Smooth muscle cell (in vitro differentiated cells): ENCODE measurements around the gene AUTS2. TPM values are rescaled to one million over a fixed set of nuclear protein-coding genes. Genes with fewer than 3 reads are reported as not detected.
A peak's percentile ranks its signal among the peaks of the same experiment; 100 is the strongest.

Experiments used
- DNase-seq: peaks from one replicate; lab custom pipeline; 2025; ENCODE audit not compliant: unreplicated experiment; lab: John Stamatoyannopoulos, UW
- H2AFZ ChIP-seq: fragments of 200-600 bp; sonication (generic); 2 replicates; pipeline ENCODE4 v1.6.0; 2016; ENCODE audit warnings: antibody characterized with exemption, low read depth, mild to moderate bottlenecking
- H3F3A ChIP-seq: fragments of 200-600 bp; sonication (generic); 2 replicates; pipeline ENCODE4 v1.6.0; 2017; ENCODE audit warnings: antibody characterized with exemption, low read depth
- H3K27ac ChIP-seq: fragments of 200-600 bp; sonication (generic); 2 replicates; pipeline ENCODE4 v1.5.1; 2016; ENCODE audit warnings: low read depth, mild to moderate bottlenecking
- H3K27me3 ChIP-seq: fragments of 200-600 bp; sonication (generic); 2 replicates; pipeline ENCODE4 v1.6.1; 2016; ENCODE audit warnings: low read depth, mild to moderate bottlenecking
- H3K36me3 ChIP-seq: fragments of 200-600 bp; sonication (generic); 2 replicates; pipeline ENCODE4 v1.5.1; 2016; ENCODE audit warnings: low read depth
- H3K4me1 ChIP-seq: fragments of 200-600 bp; sonication (generic); 2 replicates; pipeline ENCODE4 v1.5.1; 2016; ENCODE audit warnings: low read depth
- H3K4me2 ChIP-seq: fragments of 200-600 bp; sonication (generic); 2 replicates; pipeline ENCODE4 v1.6.0; 2016; ENCODE audit warnings: mild to moderate bottlenecking
- H3K4me3 ChIP-seq: fragments of 200-600 bp; sonication (generic); 2 replicates; pipeline ENCODE4 v1.5.1; 2016; ENCODE audit warnings: mild to moderate bottlenecking
- H3K79me2 ChIP-seq: fragments of 200-600 bp; sonication (generic); 2 replicates; pipeline ENCODE4 v1.6.0; 2016; ENCODE audit warnings: low read depth, mild to moderate bottlenecking
- H3K9ac ChIP-seq: fragments of 200-600 bp; sonication (generic); 2 replicates; pipeline ENCODE4 v1.6.0; 2016; ENCODE audit warnings: low read depth
- H3K9me3 ChIP-seq: fragments of 200-600 bp; sonication (generic); replicated peaks from 2 replicates; pipeline ENCODE4 v1.5.1; 2016; ENCODE audit warnings: low read depth
- H4K20me1 ChIP-seq: fragments of 200-600 bp; sonication (generic); 2 replicates; pipeline ENCODE4 v1.6.0; 2016; ENCODE audit warnings: low read depth
- CTCF ChIP-seq: fragments of 200-600 bp; sonication (generic); IDR thresholded peaks from 2 replicates; pipeline ENCODE4 v1.5.1; 2017; ENCODE audit warnings: borderline replicate concordance, mild to moderate bottlenecking, antibody characterized with exemption; ENCODE audit not compliant: insufficient read depth, poor library complexity, severe bottlenecking
- WGBS: methylation state at CpG from one replicate; pipeline ENCODE4 v1.1.7; 2016; ENCODE audit warnings: low lambda C conversion rate; 5-methylcytosine and 5-hydroxymethylcytosine counted together
- polyA plus RNA-seq: library from polyadenylated mRNA; unstranded; fragments of >200 nt; fragmentation: Nextera tagmentation; extraction: Ambion mirVana; gene quantifications from 2 replicates; pipeline ENCODE4 v1.2.1, GENCODE V29; 2016
- total RNA-seq: library from RNA; depleted of rRNA; stranded (reverse); fragments of >200 nt; gene quantifications from 2 replicates; pipeline ENCODE4 v1.2.3, GENCODE V29; 2014

Gene AUTS2
- total and polyA plus RNA-seq, 2 experiments from 2014 or later = 6.5 to 8.6 TPM

- H3K79me2 ChIP-seq = no peaks in the 10 kb centered on the region
- peaks cover 13% of the 10 kb centered on the region for H3F3A ChIP-seq
- no peak overlapping the region for H3K27ac ChIP-seq
- peaks cover 92% of the 10 kb centered on the region for H4K20me1 ChIP-seq
- no peak overlapping the region for H2AFZ ChIP-seq
- H3K27me3 ChIP-seq = peaks cover 27% of the 10 kb centered on the region
- DNase-seq = no peak
- H3K4me2 ChIP-seq = no peak overlapping the region
- WGBS = 52% methylated on average over 2 of the region's 2 CpGs
- H3K9ac ChIP-seq = no peak overlapping the region
- H3K4me1 ChIP-seq = peaks cover 18% of the 10 kb centered on the region
- no peak overlapping the region for H3K4me3 ChIP-seq
- no peaks in the 10 kb centered on the region for H3K36me3 ChIP-seq
- H3K9me3 ChIP-seq = no peaks in the 10 kb centered on the region
- no peak for TF ChIP-seq CTCF
Observed at GRCh38 chr7:69735582-69735981, 137.3 kb downstream of the AUTS2 start.

- no peak for TF ChIP-seq CTCF
- H4K20me1 ChIP-seq = peaks cover 98% of the 10 kb centered on the region
- WGBS = 69% methylated on average over 3 of the region's 3 CpGs
- no peak overlapping the region for H3K4me2 ChIP-seq
- H3K4me1 ChIP-seq = peaks cover 18% of the 10 kb centered on the region
- H3K27me3 ChIP-seq = peaks cover 27% of the 10 kb centered on the region
- no peak overlapping the region for H3K9ac ChIP-seq
- H3K9me3 ChIP-seq = no peaks in the 10 kb centered on the region
- H3K79me2 ChIP-seq = no peaks in the 10 kb centered on the region
- no peak overlapping the region for H3K4me3 ChIP-seq
- peaks cover 13% of the 10 kb centered on the region for H3F3A ChIP-seq
- no peak overlapping the region for H3K27ac ChIP-seq
- H2AFZ ChIP-seq = no peak overlapping the region
- DNase-seq = no peak
- no peaks in the 10 kb centered on the region for H3K36me3 ChIP-seq
Observed at GRCh38 chr7:69736126-69736810, 138.0 kb downstream of the AUTS2 start.

GRCh38 chr7:69738396-69738951, 140.2 kb downstream of the AUTS2 start:
- WGBS = 15% methylated on average over 4 of the region's 4 CpGs
- no peak overlapping the region for H3K27ac ChIP-seq
- H3K4me3 ChIP-seq = no peak overlapping the region
- no peaks in the 10 kb centered on the region for H3K9me3 ChIP-seq
- H3K4me1 ChIP-seq = peaks cover 18% of the 10 kb centered on the region
- H3K36me3 ChIP-seq = no peaks in the 10 kb centered on the region
- peaks cover 7% of the 10 kb centered on the region for H3K79me2 ChIP-seq
- H2AFZ ChIP-seq = no peak overlapping the region
- peak overlapping the region; percentile 6 for H3K4me2 ChIP-seq
- H3K27me3 ChIP-seq = peaks cover 26% of the 10 kb centered on the region
- H4K20me1 ChIP-seq = peaks cover 93% of the 10 kb centered on the region
- DNase-seq = no peak
- no peak for TF ChIP-seq CTCF
- H3K9ac ChIP-seq = no peak overlapping the region
- peaks cover 13% of the 10 kb centered on the region for H3F3A ChIP-seq

GRCh38 chr7:69739190-69739589, 140.9 kb downstream of the AUTS2 start:
- no peak for TF ChIP-seq CTCF
- Histone ChIP-seq H3K27ac (no peak overlapping the region), H2AFZ (no peak overlapping the region), H3K27me3 (peaks cover 19% of the 10 kb centered on the region), H3K79me2 (peaks cover 7% of the 10 kb centered on the region), H3F3A (peaks cover 13% of the 10 kb centered on the region), H3K4me3 (no peak overlapping the region), H3K4me1 (peaks cover 18% of the 10 kb centered on the region), H3K36me3 (no peaks in the 10 kb centered on the region), H3K4me2 (peak overlapping the region; percentile 6), H3K9me3 (no peaks in the 10 kb centered on the region), H3K9ac (no peak overlapping the region), H4K20me1 (peaks cover 92% of the 10 kb centered on the region)
- no peak for DNase-seq
- WGBS = 97% methylated on average over 1 of the region's 1 CpG
